Right ventricle myocardium superior (tissue), 1 donor: ENCODE results near the gene CPB2. TPM values are rescaled to one million over a fixed set of nuclear protein-coding genes. Genes with fewer than 3 reads are reported as not detected.

Experiments used
- ATAC-seq: fragments of 200-7000 bp; cut with Tn5 transposase; one replicate; pipeline ENCODE4 v1.9.1; 2020; ENCODE audit warnings: mild to moderate bottlenecking; ENCODE audit not compliant: poor library complexity
- DNase-seq: peaks from one replicate; pipeline ENCODE4 v3.0.0-alpha.2; 2020
- intact Hi-C: fragments of 100-400 bp; cut with DNase I; formaldehyde crosslinking; loops from one replicate; pipeline ENCODE4 v1.11.2; 2022
- total RNA-seq: library from RNA; stranded (reverse); fragmentation: NEBNext Ultra II Directional; extraction: Animal tissue kit (Norgen Biotek cat#: 25700); gene quantifications from one replicate; pipeline ENCODE4 v1.2.1, GENCODE V29; 2021
- donor health status: DM: no; HTN: yes; CAD: no; lungs with severe emphysema.

Gene CPB2
- total RNA-seq, 1 donor from 2014 or later = not detected

GRCh38 chr13:46031581-46032263 is 73.1 kb downstream of the CPB2 start:
- intact Hi-C loops = no loop called here
- DNase-seq (no peak), ATAC-seq (no peak)

GRCh38 chr13:46025157-46025556 is 79.7 kb downstream of the CPB2 start:
- ATAC-seq (no peak), DNase-seq (no peak)
- intact Hi-C loops = no loop called here

DNA sequence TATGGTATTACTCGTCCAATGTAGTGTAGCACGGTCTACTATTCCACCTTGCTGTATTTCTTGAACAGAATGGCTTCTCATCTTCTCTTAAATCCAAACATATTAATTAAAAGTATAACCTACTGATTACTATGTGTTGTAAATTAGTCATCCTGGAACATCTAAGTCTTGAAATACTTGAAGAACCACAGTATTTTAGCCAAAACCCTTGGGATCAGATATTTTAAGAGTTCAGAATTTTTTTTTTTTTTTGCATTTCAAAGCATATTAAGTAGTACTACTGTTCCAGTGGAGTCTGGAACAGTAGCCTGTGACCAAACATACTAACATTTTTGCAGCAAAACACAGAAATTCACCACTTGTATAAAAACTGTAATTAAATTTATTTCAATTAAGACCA is 82.4 kb downstream of the CPB2 start:
- intact Hi-C loops = no loop called here
- no peak for ATAC-seq
- no peak for DNase-seq

DNA sequence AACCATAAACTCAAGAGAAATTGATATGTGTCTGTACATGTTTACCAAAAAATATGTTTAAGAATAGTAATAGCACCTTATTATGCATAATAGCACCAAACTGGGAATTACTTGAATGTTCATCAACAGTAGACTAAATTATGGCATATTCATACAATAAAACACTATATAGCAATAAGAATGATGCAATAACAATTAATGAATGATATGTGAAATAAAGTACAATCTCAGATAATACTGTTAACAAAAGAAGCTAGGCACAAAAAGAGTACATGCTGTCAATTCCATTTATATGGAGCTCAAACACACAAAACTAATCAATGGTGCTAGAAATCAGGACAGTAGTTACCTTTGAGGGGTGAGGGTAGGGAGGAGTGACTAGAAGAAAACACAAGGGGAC is 88.6 kb downstream of the CPB2 start:
- no peak for DNase-seq
- intact Hi-C loops = no loop called here
- no peak for ATAC-seq

- intact Hi-C loops = no loop called here
- ATAC-seq (no peak), DNase-seq (no peak)
Observed at GRCh38 chr13:46015366-46015765, 89.5 kb downstream of the CPB2 start.

GRCh38 chr13:46012404-46012803 is 92.4 kb downstream of the CPB2 start:
- intact Hi-C loops = no loop called here
- ATAC-seq (no peak), DNase-seq (no peak)

GRCh38 chr13:46010148-46010547 is 94.7 kb downstream of the CPB2 start:
- ATAC-seq = no peak
- no peak for DNase-seq
- intact Hi-C loops = no loop called here

DNA sequence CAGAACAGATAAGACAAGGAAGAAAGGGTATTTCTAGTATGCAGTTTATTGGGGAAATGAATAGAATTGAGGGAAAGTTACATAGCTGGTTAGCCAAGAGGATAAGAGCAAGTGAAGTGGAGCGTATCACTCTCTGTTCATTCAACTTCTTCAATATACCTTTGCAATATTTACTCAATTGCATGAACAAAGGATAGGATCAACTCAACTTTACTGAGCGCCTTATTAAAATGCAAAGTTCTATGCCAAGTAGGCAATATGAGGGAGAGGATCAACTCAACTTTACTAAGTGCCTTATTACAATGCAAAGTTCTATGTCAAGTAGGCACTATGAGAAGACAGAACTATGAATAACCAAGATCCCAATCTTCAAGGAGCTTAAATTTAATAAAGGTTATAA is 96.2 kb downstream of the CPB2 start:
- ATAC-seq (no peak), DNase-seq (no peak)
- intact Hi-C loops = no loop called here

GRCh38 chr13:46006688-46007452 is 98.0 kb downstream of the CPB2 start:
- DNase-seq (no peak), ATAC-seq (no peak)
- intact Hi-C loops = no loop called here

DNA sequence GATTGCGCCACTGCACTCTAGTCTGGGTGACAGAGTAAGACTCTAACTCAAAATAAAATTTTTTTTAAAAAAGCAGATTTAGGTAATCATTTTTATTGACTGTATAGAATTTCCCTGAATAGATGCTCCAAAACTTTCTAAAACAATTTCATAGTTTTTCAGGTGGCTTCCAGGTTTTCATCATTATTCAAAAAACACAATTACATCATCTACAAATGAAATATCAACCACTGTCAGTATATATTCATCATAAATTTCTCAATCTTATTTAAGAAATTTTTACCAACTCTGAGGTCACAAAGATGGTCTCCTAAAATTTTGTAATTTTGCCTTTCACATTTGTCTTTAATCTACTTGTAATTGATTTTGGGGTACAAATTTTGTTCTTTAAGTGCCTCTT is 100.3 kb downstream of the CPB2 start:
- intact Hi-C loops = no loop called here
- no peak for ATAC-seq
- no peak for DNase-seq

Other genes with a start within 250 kb of the CPB2 start
- 31.4 TPM for gene ZC3H13, start 52.3 kb downstream of the CPB2 start, total RNA-seq
- gene LCP1, start 77.1 kb upstream of the CPB2 start, total RNA-seq = 20.5 TPM
- gene LRRC63, start 106.9 kb upstream of the CPB2 start, total RNA-seq = not detected